Keratinocyte (primary cell): ENCODE results near the gene ACSL6. TPM values are rescaled to one million over a fixed set of nuclear protein-coding genes. Genes with fewer than 3 reads are reported as not detected.
"Not testable (repeated sequence)": the region's sequence is repeated elsewhere in the genome, so short reads cannot be mapped to it uniquely, and the experiment has no call there.

Experiments used
- DNase-seq: peaks from one replicate; pipeline ENCODE4 v3.0.0-alpha.2; 2011; ENCODE audit warnings: low read depth, missing footprints, low spot score
- FAIRE-seq: peaks from 2 replicates; lab custom pipeline; 2011; peaks lifted over from hg19 to GRCh38; lab: Jason Lieb, UNC
- H2AFZ ChIP-seq: 2 replicates; pipeline ENCODE4 v1.6.0; 2012; ENCODE audit warnings: low read length, control low read depth, inconsistent platforms; ENCODE audit not compliant: control insufficient read depth
- H3K27ac ChIP-seq: 2 replicates; pipeline ENCODE4 v1.5.1; 2011; ENCODE audit warnings: low read length; ENCODE audit not compliant: control insufficient read depth, insufficient read depth
- H3K27me3 ChIP-seq: 3 replicates; pipeline ENCODE4 v1.6.0; 2011; ENCODE audit warnings: low read length; ENCODE audit not compliant: control insufficient read depth, insufficient read depth; ENCODE audit errors: extremely low read depth
- H3K36me3 ChIP-seq, 2 experiments: 2 replicates in 1 of 2; 3 replicates in 1 of 2; pipeline ENCODE4 v1.5.1; 2011; ENCODE audit warnings: low read length in 2 of 2, mild to moderate bottlenecking in 1 of 2; ENCODE audit not compliant: control insufficient read depth in 2 of 2, insufficient read depth in 2 of 2; ENCODE audit errors: extremely low read depth in 1 of 2
- H3K4me1 ChIP-seq: 3 replicates; pipeline ENCODE4 v1.5.1; 2011; ENCODE audit warnings: low read length; ENCODE audit not compliant: control insufficient read depth, insufficient read depth; ENCODE audit errors: extremely low read depth
- H3K4me2 ChIP-seq: 3 replicates; pipeline ENCODE4 v1.6.0; 2011; ENCODE audit warnings: low read depth, low read length; ENCODE audit not compliant: control insufficient read depth, insufficient read depth; ENCODE audit errors: extremely low read depth
- H3K4me3 ChIP-seq, 3 experiments: fragments of 200-600 bp in 1 of 3; sonication (generic) in 1 of 3; 2 replicates in 2 of 3; 3 replicates in 1 of 3; pipeline ENCODE4 v1.5.1; 2011 to 2016; ENCODE audit warnings: low read length in 3 of 3, mild to moderate bottlenecking in 3 of 3, control low read depth in 2 of 3, inconsistent platforms in 1 of 3, low read depth in 1 of 3, mixed read lengths in 1 of 3, mixed run types in 1 of 3, moderate library complexity in 1 of 3; ENCODE audit not compliant: control insufficient read depth in 2 of 3, insufficient read depth in 2 of 3; ENCODE audit errors: extremely low read depth in 1 of 3
- H3K79me2 ChIP-seq: 2 replicates; pipeline ENCODE4 v1.6.0; 2012; ENCODE audit warnings: low read length; ENCODE audit not compliant: control insufficient read depth, insufficient read depth
- H3K9ac ChIP-seq: 3 replicates; pipeline ENCODE4 v1.6.0; 2011; ENCODE audit warnings: low read length; ENCODE audit not compliant: control insufficient read depth, insufficient read depth; ENCODE audit errors: extremely low read depth
- H3K9me1 ChIP-seq: 3 replicates; pipeline ENCODE4 v1.6.0; 2011; ENCODE audit warnings: low read length; ENCODE audit not compliant: control insufficient read depth, insufficient read depth; ENCODE audit errors: extremely low read depth
- H3K9me3 ChIP-seq: 2 replicates; pipeline ENCODE4 v1.5.1; 2012; ENCODE audit warnings: low read depth, low read length; ENCODE audit not compliant: control insufficient read depth
- H4K20me1 ChIP-seq: 3 replicates; pipeline ENCODE4 v1.6.0; 2011; ENCODE audit warnings: low read length; ENCODE audit not compliant: control insufficient read depth, insufficient read depth; ENCODE audit errors: extremely low read depth
- EZH2 ChIP-seq: IDR thresholded peaks from one replicate; pipeline ENCODE4 v1.6.1; 2012; ENCODE audit warnings: inconsistent platforms, mild to moderate bottlenecking, low read length, moderate library complexity
- dilution Hi-C: fragments of 300-500 bp; cut with MboI; formaldehyde crosslinking; loops from one replicate; pipeline ENCODE4 v1.7.0; 2020; ENCODE audit warnings: low sequenced_read_pairs; ENCODE audit not compliant: extremely low pct_ligation_motif_present
- polyA plus RNA-seq, 5 experiments: library from polyadenylated mRNA; depleted of rRNA in 3 of 5; stranded (reverse) in 3 of 5; stranded (forward) in 1 of 5; unstranded in 1 of 5; fragments of >200 nt; gene quantifications; 1 replicate in 1 of 5; 2 replicates in 3 of 5; 3 replicates in 1 of 5; pipeline versions ENCODE4 v1.2.1 to v1.2.3, GENCODE V29; 2011 to 2012; ENCODE audit warnings: missing spikeins in 2 of 5, low read depth in 1 of 5, low replicate concordance in 1 of 5
- TF ChIP-seq, protein P1 (sequence below), 3 experiments: IDR thresholded peaks in 1 of 3; conservative IDR thresholded peaks in 1 of 3; optimal IDR thresholded peaks in 1 of 3; 2 replicates in 2 of 3; 3 replicates in 1 of 3; pipeline versions ENCODE3 to v1.5.1; 2011; ENCODE audit warnings: low read length in 3 of 3, mild to moderate bottlenecking in 3 of 3, moderate library complexity in 2 of 3, control low read depth in 1 of 3, inconsistent platforms in 1 of 3; ENCODE audit not compliant: insufficient read depth in 2 of 3; ENCODE audit errors: extremely low read depth in 1 of 3

The ACSL6 gene
- polyA plus RNA-seq, 1 donor (not counting 4 experiments of a cell fraction or from before 2014, with no cell fraction given), result 0.18 TPM

DNA sequence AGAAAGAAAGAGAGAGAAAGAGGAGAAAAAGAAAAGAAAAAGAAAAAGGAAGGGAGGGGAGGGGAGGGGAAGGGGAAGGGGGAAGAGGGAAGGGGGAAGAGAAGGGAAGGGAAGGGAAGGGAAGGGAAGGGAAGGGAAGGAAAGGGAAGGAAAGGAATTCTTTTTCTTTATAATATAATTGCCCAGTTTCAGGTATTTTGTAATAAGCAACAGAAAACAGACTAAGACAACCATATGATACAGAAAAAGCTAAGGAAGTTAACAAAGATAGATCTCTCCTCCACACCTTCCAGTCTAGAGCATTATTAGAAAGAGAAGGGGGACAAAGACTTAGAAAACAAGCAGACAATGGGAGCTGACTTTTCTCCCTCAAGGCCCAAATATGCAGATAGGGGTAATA lies 97.0 kb downstream of the ACSL6 start:
- H3K36me3 ChIP-seq, result no peaks in the 10 kb centered on the region
- no peak overlapping the region for H3K4me2 ChIP-seq
- H3K79me2 ChIP-seq, result no peaks in the 10 kb centered on the region
- no peak overlapping the region for H3K4me3 ChIP-seq
- H3K9me3 ChIP-seq, result no peaks in the 10 kb centered on the region
- no peak overlapping the region for H3K9ac ChIP-seq
- no peak for TF ChIP-seq EZH2
- dilution Hi-C loops, result no loop called here
- H3K27me3 ChIP-seq, result peaks cover 5% of the 10 kb centered on the region
- H4K20me1 ChIP-seq, result no peaks in the 10 kb centered on the region
- FAIRE-seq, result no peak
- no peaks in the 10 kb centered on the region for H3K4me1 ChIP-seq
- H3K27ac ChIP-seq, result no peak overlapping the region
- DNase-seq, result no peak
- H3K9me1 ChIP-seq, result no peaks in the 10 kb centered on the region
- no peak overlapping the region for H2AFZ ChIP-seq

DNA sequence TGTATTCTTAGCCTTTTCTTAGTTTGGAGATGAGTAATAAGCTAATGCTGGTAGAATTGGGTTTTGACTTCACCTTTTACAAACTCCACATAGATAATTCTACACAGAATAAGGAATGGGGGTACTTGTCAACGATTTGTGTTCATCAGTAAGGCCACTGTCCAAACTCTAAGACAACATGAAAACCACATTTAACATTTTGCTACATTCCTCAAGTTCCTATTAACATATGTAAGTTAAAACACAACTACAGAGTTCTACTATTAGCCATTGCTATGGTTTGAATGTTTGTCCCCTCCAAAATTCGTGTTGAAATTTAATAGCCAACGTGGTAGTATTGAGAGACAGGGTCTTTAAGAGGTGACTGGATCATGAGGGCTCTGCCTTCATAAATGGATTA lies 97.9 kb downstream of the ACSL6 start:
- Histone ChIP-seq H3K27me3 (peaks cover 5% of the 10 kb centered on the region), H3K9ac (no peak overlapping the region), H2AFZ (no peak overlapping the region), H3K9me1 (no peaks in the 10 kb centered on the region), H3K79me2 (no peaks in the 10 kb centered on the region), H3K4me2 (no peak overlapping the region), H3K27ac (no peak overlapping the region), H3K4me3 (no peak overlapping the region), H3K36me3 (no peaks in the 10 kb centered on the region), H4K20me1 (no peaks in the 10 kb centered on the region), H3K4me1 (no peaks in the 10 kb centered on the region), H3K9me3 (no peaks in the 10 kb centered on the region)
- no peak for FAIRE-seq
- TF ChIP-seq, protein P1, sequence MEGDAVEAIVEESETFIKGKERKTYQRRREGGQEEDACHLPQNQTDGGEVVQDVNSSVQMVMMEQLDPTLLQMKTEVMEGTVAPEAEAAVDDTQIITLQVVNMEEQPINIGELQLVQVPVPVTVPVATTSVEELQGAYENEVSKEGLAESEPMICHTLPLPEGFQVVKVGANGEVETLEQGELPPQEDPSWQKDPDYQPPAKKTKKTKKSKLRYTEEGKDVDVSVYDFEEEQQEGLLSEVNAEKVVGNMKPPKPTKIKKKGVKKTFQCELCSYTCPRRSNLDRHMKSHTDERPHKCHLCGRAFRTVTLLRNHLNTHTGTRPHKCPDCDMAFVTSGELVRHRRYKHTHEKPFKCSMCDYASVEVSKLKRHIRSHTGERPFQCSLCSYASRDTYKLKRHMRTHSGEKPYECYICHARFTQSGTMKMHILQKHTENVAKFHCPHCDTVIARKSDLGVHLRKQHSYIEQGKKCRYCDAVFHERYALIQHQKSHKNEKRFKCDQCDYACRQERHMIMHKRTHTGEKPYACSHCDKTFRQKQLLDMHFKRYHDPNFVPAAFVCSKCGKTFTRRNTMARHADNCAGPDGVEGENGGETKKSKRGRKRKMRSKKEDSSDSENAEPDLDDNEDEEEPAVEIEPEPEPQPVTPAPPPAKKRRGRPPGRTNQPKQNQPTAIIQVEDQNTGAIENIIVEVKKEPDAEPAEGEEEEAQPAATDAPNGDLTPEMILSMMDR (optimal IDR thresholded peaks at IDR 0.05 in 1 of 3, IDR thresholded peaks at IDR 0.05 in 1 of 3, conservative IDR thresholded peaks at IDR 0.05 in 1 of 3; ENCODE audit: extremely low read depth in 1 of 3, insufficient read depth in 2 of 3, low read length in 3 of 3), result no peak
- no peak for TF ChIP-seq EZH2
- no peak for DNase-seq
- dilution Hi-C loops, result no loop called here

DNA sequence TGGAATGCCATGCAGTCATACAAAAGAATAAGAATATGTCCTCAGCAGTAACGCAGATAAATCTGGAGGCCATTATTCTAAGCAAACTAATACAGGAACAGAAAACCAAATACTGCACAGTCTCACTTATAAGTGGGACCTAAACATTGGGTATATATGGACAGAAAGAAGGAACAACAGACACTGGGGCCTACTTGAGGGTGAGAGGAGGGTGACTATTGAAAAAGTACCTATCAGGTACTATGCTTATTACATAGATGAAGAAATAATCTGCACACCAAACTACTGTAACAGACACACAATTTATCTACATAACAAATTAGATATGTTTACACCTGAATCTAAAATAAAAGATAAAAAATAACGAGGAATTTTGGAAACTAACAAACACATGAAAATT lies 104.8 kb downstream of the ACSL6 start:
- no peak for TF ChIP-seq EZH2
- TF ChIP-seq, protein P1 (optimal IDR thresholded peaks at IDR 0.05 in 1 of 3, IDR thresholded peaks at IDR 0.05 in 1 of 3, conservative IDR thresholded peaks at IDR 0.05 in 1 of 3; ENCODE audit: extremely low read depth in 1 of 3, insufficient read depth in 2 of 3, low read length in 3 of 3), result no peak
- H3K4me2 ChIP-seq, result no peak overlapping the region
- FAIRE-seq, result no peak

DNA sequence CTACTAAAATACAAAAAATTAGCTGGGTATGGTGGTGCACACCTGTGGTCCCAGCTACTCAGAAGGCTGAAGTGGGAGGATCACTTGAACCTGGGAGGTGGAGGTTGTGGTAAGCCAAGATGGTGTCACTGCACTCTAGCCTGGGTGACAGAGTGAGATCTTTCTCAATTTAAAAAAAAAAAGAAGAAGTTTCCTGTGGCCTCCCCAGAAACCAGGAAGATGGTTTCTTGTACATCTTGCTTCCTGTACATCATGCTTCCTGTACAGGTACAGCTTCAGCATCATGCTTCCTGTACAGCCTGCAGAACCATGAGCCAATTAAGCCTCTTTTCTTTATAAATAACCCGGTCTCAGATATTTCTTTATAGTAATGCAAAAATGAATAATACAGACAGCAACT lies 109.2 kb downstream of the ACSL6 start:
- H3K9me3 ChIP-seq, H2AFZ ChIP-seq, H3K36me3 ChIP-seq, H3K79me2 ChIP-seq, H3K27ac ChIP-seq, H3K4me2 ChIP-seq, DNase-seq, H3K9ac ChIP-seq, H3K9me1 ChIP-seq, H3K4me1 ChIP-seq, H3K27me3 ChIP-seq, dilution Hi-C loops, H4K20me1 ChIP-seq, H3K4me3 ChIP-seq, FAIRE-seq: not testable (repeated sequence)

More for the DNA sequence above, 104.8 kb downstream of the ACSL6 start:
- H3K27me3 ChIP-seq, result no peaks in the 10 kb centered on the region
- no peak overlapping the region for H3K27ac ChIP-seq
- dilution Hi-C loops, result no loop called here
- H3K4me1 ChIP-seq, result no peaks in the 10 kb centered on the region
- no peak overlapping the region for H2AFZ ChIP-seq
- no peaks in the 10 kb centered on the region for H3K9me1 ChIP-seq
- H3K9ac ChIP-seq, result no peak overlapping the region
- H3K36me3 ChIP-seq, result no peaks in the 10 kb centered on the region
- no peak for DNase-seq
- no peaks in the 10 kb centered on the region for H3K9me3 ChIP-seq
- H3K4me3 ChIP-seq, result no peak overlapping the region
- H4K20me1 ChIP-seq, result no peaks in the 10 kb centered on the region
- no peaks in the 10 kb centered on the region for H3K79me2 ChIP-seq
